ENCODE results near the gene MED10. TPM values are rescaled to one million over a fixed set of nuclear protein-coding genes. Genes with fewer than 3 reads are reported as not detected.

MED10 gene
- total RNA-seq, 2 experiments from 2014 or later: 97.2 to 98.0 TPM

- no peak for TF ChIP-seq CTCF (IDR thresholded peaks at IDR 0.05)
- Histone ChIP-seq H3K9me3 (ENCODE audit: control insufficient read depth in 1 of 2, insufficient read depth in 1 of 2, low read length in 2 of 2) (no peaks in the 10 kb centered on the region), H3K27ac (ENCODE audit: low read depth in 1 of 2, low read length in 2 of 2) (no peak overlapping the region), H3K4me1 (ENCODE audit: insufficient read depth, low read length) (peaks cover 10% of the 10 kb centered on the region), H3K27me3 (ENCODE audit: control insufficient read depth in 1 of 2, insufficient read depth in 2 of 2, low read length in 2 of 2) (no peaks in the 10 kb centered on the region), H3K36me3 (ENCODE audit: insufficient read depth, low read length) (peaks cover 68% of the 10 kb centered on the region), H3K4me3 (ENCODE audit: low read length) (no peak overlapping the region)
- Mint-ChIP-seq H3K27ac (no peak overlapping the region), H3K27me3 (no peaks in the 10 kb centered on the region), H3K9me3 (no peaks in the 10 kb centered on the region), H3K4me3 (no peak overlapping the region), H3K36me3 (ENCODE audit: low read depth) (peaks cover 92% of the 10 kb centered on the region), H3K4me1 (ENCODE audit: low read depth) (peaks cover 41% of the 10 kb centered on the region)
- intact Hi-C loops (cut with DNase I, micrococcal nuclease): loop anchor here in 1 of 2 experiments (10.0 kb wide), 1 partner anchor 876 kb away; no protein-coding TSS in a partner anchor
- ChIA-PET CTCF (no interaction called here), POLR2A (no interaction called here)
- DNase-seq (no peak), ATAC-seq (ENCODE audit: poor library complexity) (no peak)
Measured at GRCh38 chr5:6371079-6371810, 7.1 kb downstream of the MED10 start.

GRCh38 chr5:6370580-6370979, 7.8 kb downstream of the MED10 start:
- H3K9me3 ChIP-seq (ENCODE audit: control insufficient read depth in 1 of 2, insufficient read depth in 1 of 2, low read length in 2 of 2): no peaks in the 10 kb centered on the region
- ATAC-seq (ENCODE audit: poor library complexity) (no peak), DNase-seq (no peak)
- H3K4me1 ChIP-seq (ENCODE audit: insufficient read depth, low read length): peaks cover 3% of the 10 kb centered on the region
- no peak overlapping the region for H3K4me3 ChIP-seq (ENCODE audit: low read length)
- H3K27ac Mint-ChIP-seq: no peak overlapping the region
- ChIA-PET POLR2A (interaction anchor here (1.8 kb wide), 1 partner anchor 8 kb away, joined by 8 read pairs; the partner anchor contains the start of gene MED10), CTCF (no interaction called here)
- no peak for TF ChIP-seq CTCF (IDR thresholded peaks at IDR 0.05)
- no peaks in the 10 kb centered on the region for H3K27me3 ChIP-seq (ENCODE audit: control insufficient read depth in 1 of 2, insufficient read depth in 2 of 2, low read length in 2 of 2)
- peaks cover 38% of the 10 kb centered on the region for H3K4me1 Mint-ChIP-seq (ENCODE audit: low read depth)
- intact Hi-C loops (cut with DNase I, micrococcal nuclease): loop anchor here in 1 of 2 experiments (10.0 kb wide), 1 partner anchor 876 kb away; no protein-coding TSS in a partner anchor
- no peaks in the 10 kb centered on the region for H3K9me3 Mint-ChIP-seq
- peaks cover 86% of the 10 kb centered on the region for H3K36me3 Mint-ChIP-seq (ENCODE audit: low read depth)
- no peaks in the 10 kb centered on the region for H3K27me3 Mint-ChIP-seq
- H3K36me3 ChIP-seq (ENCODE audit: insufficient read depth, low read length): peaks cover 62% of the 10 kb centered on the region
- H3K27ac ChIP-seq (ENCODE audit: low read depth in 1 of 2, low read length in 2 of 2): no peak overlapping the region
- H3K4me3 Mint-ChIP-seq: no peak overlapping the region

- H3K36me3 Mint-ChIP-seq (ENCODE audit: low read depth): peaks cover 41% of the 10 kb centered on the region
- H3K27ac Mint-ChIP-seq: peak overlapping the region; percentile 36
- Histone ChIP-seq H3K27ac (ENCODE audit: low read depth in 1 of 2, low read length in 2 of 2) (no peak overlapping the region), H3K4me1 (ENCODE audit: insufficient read depth, low read length) (peaks cover 3% of the 10 kb centered on the region), H3K36me3 (ENCODE audit: insufficient read depth, low read length) (peaks cover 17% of the 10 kb centered on the region), H3K27me3 (ENCODE audit: control insufficient read depth in 1 of 2, insufficient read depth in 2 of 2, low read length in 2 of 2) (no peaks in the 10 kb centered on the region), H3K4me3 (ENCODE audit: low read length) (no peak overlapping the region), H3K9me3 (ENCODE audit: control insufficient read depth in 1 of 2, insufficient read depth in 1 of 2, low read length in 2 of 2) (peaks cover 0 to 4% of the 10 kb centered on the region in 2 experiments)
- DNase-seq (no peak), ATAC-seq (ENCODE audit: poor library complexity) (no peak)
- POLR2A ChIA-PET: no interaction called here
- H3K27me3 Mint-ChIP-seq: no peaks in the 10 kb centered on the region
- no peak for TF ChIP-seq CTCF (IDR thresholded peaks at IDR 0.05)
- H3K4me1 Mint-ChIP-seq (ENCODE audit: low read depth): peaks cover 21% of the 10 kb centered on the region
- H3K9me3 Mint-ChIP-seq: no peaks in the 10 kb centered on the region
- no peak overlapping the region for H3K4me3 Mint-ChIP-seq
- intact Hi-C loops (cut with DNase I, micrococcal nuclease): no loop called here
- CTCF ChIA-PET: no interaction called here
Measured at GRCh38 chr5:6365977-6366590, 12.3 kb downstream of the MED10 start.

All from CD4-positive, alpha-beta T cell (primary cell).